GM18505 (cell line): Measurements from ENCODE around the gene PLEKHG2.

Source experiments
- ATAC-seq: cut with Tn5 transposase; IDR thresholded peaks from one replicate; pipeline ENCODE4 v1.9.1; 2021; ENCODE audit not compliant: unreplicated experiment
- POLR2A ChIP-seq: IDR thresholded peaks from 4 replicates; pipeline ENCODE4 v1.6.1; 2011; ENCODE audit warnings: borderline replicate concordance; ENCODE audit not compliant: insufficient read depth, insufficient read length; ENCODE audit errors: extremely low read depth

The PLEKHG2 gene

DNA sequence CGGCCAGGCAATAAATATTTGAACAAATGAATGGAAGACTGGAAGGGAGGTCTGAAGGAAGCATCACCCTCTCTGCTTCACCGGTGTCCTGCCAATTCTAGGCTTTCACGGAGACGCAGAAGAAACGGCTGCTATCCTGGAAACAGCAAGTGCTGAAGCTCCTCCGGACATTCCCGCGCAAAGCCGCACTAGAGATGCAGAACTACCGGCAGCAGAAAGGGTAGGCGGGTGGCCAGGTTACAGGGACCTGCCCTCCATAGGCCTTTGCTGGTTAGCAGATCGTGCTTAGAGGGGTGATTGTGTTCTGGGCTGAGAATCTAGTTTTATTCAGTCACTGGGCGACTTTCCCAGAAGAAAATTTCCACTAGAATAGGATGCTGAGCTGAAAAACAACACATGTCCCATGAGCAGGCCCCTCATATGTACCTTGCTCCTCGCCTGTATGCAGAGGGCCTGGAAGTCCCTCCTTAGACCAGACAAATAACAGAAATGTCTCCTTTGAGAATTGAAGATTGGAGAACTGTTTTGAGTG is 32.5 kb upstream of the PLEKHG2 start:
- no peak for TF ChIP-seq POLR2A
- no peak for ATAC-seq

GRCh38 chr19:39380521-39381502 is 31.7 kb upstream of the PLEKHG2 start:
- no peak for TF ChIP-seq POLR2A

DNA sequence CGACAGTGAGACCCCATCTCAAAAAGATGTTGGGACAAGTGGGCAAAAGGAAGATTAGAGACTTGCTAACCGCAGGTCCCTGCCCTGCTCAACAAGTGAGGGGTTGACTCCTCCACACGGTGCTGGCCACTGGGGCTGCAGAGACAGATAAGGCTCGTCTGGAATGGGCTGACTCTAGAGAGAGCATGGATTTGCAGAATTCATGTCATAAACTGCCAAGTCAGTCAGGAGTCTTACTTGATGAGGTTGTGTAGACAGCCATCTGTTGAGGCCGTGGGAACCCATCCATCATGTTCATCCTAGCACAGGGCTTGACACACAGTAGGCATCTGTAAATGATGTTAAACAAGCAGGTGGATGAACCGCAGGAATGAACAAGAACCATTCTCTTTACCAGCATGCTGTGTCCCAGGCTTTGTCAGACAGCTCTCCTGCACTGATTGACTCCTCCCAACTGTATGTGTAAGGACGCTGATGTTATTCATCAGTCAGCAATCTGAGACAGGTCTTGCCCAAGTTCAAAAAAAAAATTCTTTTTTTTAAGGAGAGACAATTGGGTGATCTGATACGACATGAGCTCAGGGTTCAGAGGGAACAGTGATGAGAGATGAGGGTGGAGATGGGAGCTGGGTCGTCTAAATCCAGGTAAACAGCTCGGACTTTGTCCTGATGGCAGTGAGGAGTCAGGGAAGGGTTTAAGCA is 30.4 kb upstream of the PLEKHG2 start:
- TF ChIP-seq POLR2A = no peak
- ATAC-seq = no peak

More at GRCh38 chr19:39380521-39381502, 31.7 kb upstream of the PLEKHG2 start:
- ATAC-seq = no peak

GRCh38 chr19:39382991-39383828 is 29.3 kb upstream of the PLEKHG2 start:
- no peak for ATAC-seq

DNA sequence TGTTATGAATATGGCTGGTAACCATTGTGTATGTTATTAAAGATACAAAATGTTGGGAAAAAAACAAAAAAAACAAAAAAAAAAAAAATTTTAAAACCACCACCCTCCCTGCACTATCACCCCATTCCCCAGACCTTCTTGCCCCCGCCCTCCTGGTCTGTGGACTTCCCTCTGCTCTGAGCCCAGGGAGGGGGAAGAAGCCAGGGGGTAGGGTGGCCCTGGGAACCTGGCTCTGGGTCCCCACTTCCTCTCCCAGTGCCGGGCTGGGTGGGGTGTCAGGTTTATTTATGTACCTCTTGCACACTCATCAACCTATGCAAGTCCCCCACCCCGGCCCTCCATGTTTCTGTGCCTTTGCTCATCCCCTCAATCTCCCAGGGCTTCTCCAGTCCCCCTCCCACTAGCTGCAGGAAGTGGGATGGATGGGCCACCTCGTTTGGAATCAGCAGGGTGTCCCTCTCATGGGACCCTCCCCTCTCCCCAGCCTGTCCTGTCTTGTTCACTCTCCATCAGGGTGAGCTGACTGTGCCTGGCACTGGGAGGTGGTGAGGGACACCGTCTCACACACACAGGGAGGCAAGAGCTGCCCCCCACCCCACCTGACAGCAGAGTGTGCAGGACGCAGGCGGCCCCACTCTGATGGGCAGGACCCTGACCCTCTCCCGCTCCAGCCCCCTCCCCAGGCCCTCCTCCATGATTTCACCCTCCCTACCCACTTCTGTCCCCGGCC is 27.5 kb upstream of the PLEKHG2 start:
- ATAC-seq = no peak
- no peak for TF ChIP-seq POLR2A

More at GRCh38 chr19:39382991-39383828, 29.3 kb upstream of the PLEKHG2 start:
- TF ChIP-seq POLR2A = no peak

DNA sequence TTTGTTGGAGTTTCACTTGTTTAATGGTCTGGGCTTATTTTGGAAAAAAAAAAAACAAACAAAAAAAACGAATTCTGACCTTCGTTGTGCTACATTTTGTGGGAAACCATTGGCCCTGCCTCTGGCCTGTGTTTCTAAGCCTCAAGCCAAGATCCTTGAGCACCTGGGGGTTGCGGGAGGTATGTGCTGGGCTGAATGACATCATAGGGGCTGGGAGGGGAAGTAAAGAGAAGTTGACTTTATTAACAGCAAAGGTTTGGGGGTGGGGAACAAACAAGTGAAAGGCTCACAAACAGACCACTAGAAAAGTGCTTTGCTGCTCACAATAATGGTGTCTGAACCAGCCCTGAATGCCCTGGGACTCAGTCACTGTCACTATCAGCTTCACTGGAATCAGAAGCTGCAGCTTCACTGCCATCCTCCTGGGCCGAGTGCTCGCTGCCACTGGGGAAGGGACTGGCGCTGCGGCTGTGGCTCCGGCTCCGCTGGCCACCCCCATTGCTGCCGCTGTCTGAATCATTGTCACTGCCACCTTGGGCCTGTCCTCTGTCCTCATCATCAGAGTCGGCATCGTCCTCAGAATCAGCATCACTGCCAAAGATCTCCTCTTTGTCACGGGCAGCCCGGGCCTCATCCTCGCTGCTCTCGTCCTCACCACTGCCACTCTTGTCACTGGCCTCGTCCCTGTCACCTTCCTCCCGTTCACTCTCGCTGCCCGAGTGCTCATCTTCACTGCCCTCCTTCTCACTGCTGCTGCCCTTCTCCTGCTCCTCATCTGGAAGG is 26.6 kb upstream of the PLEKHG2 start:
- no peak for ATAC-seq
- TF ChIP-seq POLR2A = no peak

- TF ChIP-seq POLR2A = no peak
- no peak for ATAC-seq
Measured at GRCh38 chr19:39386557-39386956, 25.9 kb upstream of the PLEKHG2 start.

DNA sequence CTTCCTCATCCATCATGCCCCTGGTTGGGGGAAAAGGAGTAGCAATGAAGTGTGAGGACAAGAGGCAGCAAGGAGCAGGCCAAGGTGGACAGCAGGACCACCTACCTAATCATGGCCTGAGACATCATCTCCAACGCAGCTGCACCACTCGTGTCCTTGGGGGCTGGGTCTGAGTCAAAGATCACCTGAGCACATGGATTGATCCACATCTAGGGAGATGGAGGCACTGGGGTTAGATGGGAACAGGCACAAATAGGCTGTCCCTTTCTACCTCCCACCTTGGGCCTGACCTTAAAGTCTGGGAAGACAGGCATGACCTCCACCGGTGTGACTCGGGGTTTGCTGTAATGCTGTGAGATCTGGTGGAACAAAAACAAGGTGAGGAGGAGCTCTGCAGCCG is 23.8 kb upstream of the PLEKHG2 start:
- no peak for ATAC-seq
- no peak for TF ChIP-seq POLR2A

DNA sequence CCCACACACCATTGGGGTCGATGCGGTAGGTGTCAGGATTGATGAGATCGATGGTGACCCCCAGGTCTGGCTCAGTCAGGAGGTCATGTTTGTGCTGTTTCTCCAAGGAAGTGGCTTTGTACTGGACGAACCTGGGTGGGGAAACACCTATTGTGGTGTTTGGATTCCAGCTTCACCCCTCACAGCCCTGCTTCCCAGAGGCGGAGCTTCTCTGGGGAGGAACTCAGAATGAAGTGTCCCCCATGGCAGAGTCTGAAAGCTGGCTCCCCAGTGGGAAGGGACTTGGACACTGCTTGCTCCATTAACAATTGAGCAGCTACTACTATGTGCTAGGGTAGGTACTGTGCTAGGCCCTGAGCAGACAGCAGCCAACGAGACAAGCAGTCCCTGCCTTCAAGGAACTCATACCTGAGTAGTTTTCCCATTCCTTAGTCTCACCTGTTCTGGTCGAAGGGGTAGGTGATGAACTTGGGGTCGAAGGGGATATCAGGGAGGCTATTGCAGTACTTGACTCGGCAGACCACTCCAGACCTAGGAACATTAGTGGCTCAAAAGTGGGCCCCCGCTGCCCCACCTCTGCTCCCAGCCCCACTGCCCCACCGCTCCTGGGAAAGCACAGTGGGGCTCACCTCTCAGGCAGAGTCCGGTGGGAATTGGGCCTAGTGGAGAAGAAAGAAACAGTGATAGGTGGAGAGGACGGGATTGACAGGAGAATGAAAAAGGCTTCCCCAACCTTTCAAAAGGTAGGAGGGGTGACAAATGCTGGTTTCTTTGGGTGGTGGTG is 22.6 kb upstream of the PLEKHG2 start:
- TF ChIP-seq POLR2A = no peak
- ATAC-seq = no peak

GRCh38 chr19:39390451-39390750 is 22.1 kb upstream of the PLEKHG2 start:
- ATAC-seq = no peak
- TF ChIP-seq POLR2A = no peak
